Activated naive CD4-positive, alpha-beta T cell treated with anti-CD3 and anti-CD28 coated beads, Interleukin-2, amount 50 U/mL, for 16 hours (primary cell): ENCODE measurements around the gene IER5.
"Not testable (repeated sequence)": the region's sequence is repeated elsewhere in the genome, so short reads cannot be mapped to it uniquely, and the experiment has no call there.

ENCODE experiments used
- DNase-seq: peaks from one replicate; pipeline ENCODE4 v3.0.0-alpha.2; 2020

IER5 gene

DNA sequence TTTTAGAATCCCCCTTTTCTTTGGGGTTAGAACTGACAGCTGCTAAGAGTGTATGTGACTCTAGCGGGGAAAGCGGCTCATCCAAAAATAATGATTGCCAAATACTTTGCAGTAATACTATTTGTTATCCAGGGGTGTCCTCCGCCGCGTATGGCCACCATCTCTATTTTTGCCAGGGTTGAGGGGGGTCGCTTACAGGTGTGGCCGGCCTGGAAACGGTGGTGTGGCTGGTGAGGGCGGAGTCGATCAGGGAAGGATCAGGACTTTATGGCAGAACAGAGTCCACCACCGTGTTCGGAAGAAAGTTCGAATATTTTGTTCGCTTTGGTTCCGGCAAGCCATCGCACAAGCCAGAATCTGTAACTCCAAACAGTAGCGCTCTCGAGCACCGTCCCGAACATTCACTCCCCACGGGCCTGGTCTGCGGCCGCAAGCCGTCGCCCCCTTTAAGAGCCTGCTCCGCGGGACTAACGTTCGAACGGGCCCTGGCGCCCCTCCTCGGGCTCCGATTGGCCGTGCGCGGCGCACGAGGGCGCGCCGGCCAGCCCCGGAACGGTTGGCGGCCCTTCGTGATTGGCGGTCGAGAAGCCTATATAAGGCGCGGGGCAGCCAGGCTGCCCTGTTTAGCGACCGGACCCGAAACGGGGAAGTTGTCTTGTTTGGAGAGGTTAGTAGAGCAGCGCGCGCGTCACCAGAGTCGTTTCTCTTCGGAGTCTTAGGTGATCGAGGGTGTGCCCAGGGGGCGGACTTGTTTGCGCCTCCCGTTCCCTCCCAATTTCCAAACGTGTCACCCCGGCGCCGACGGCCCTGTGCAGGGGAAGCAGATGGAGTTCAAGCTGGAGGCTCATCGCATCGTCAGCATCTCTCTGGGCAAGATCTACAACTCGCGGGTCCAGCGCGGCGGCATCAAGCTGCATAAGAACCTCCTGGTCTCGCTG is at the start of gene IER5:
Gene IER5, plus strand, starts transcription at position 622 of the 938 bp plus-strand sequence. Its CDS starts 203 bp downstream, at position 825.
- DNase-seq: peak; percentile 93

DNA sequence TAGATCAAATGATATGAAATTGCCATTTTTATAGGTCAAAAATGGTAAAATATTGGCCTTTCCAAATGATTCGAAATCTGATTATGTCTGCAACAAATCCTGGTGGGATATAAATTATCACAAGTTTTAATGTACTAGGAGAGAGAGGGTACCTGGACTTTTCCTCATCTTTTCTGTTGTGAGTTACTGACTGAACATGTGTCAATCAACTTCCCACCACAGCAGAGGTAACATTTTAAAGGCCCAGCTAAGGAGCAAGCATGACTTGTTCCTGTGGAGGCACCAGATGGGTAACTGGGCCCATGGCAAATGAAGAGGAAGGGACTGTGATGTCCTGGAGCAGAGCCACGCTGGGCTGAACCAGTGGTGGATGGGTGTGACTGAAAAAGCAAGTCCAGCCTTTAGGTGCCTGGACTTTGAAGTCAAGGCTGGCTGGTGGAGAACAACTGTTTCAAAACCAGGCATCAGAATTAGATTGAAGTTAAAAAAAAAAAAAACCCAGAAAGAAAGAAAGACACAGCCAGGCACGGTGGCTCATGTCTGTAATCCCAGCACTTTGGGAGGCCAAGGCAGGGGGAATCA is 48.1 kb upstream of the IER5 start:
- DNase-seq: no peak

DNA sequence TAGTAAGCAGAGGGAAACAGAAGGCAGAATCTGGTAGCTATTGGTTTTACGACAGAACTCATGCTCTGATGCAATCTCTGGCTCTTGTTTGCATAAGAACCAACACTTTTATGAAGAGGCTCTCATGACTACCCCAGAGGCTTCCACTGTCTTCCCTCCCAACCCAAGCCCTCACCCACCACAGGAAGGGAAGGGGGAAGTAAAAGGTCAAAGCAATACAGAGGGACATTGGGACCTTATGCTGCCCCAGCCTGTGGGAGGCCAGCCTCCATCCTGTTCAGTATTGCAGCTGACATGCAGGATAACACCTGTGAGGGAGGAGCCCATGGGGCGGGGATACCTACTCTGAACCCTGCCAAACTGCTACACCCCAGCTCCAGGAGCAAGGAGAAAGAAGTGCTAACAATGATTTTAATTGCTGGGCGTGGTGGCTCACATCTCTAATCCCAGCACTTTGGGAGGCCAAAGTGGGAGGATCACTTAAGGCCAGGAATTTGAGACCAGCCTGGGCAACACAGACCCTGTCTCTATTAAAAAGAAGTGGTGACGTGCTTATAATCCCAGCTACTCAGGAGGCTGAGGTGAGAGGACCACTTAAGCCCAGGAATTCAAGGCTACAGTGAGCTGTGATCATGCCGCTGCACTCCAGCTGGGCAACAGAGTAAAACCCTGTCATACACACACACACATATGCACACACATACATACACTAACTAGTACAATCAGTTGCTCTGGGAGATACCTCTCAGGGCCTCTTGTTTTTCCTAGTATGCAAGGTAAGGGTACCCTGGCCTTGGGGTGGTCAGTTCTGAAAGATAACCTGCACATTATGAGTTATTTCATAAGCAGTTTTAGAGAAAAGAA is 45.2 kb upstream of the IER5 start:
- no peak for DNase-seq

DNA sequence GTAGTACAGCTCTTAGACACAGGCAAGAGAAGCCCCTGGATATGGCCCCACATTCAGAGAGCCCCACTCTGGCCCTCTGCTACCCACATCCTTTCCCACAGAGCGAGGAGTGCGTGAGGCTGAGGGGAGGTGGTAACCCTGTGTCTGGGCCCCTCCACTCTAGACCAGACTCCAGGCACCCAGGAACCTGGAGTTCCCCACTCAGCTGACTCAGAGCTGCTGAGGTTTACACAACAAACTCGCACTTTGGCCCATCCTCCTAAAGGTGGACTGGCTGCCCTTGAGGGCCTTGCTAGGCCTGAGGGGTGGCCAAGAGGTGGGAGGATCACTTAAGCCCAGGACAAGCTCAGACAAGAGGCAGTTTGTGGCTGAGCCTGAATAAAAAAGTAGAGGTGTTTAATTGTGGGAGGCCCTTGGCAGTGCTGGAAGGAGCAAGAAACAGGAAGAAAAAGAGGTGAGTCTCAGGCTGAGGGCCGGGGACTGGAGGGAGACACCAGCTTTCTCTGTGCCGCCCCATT is 44.0 kb upstream of the IER5 start:
- peak; percentile 40 for DNase-seq

DNA sequence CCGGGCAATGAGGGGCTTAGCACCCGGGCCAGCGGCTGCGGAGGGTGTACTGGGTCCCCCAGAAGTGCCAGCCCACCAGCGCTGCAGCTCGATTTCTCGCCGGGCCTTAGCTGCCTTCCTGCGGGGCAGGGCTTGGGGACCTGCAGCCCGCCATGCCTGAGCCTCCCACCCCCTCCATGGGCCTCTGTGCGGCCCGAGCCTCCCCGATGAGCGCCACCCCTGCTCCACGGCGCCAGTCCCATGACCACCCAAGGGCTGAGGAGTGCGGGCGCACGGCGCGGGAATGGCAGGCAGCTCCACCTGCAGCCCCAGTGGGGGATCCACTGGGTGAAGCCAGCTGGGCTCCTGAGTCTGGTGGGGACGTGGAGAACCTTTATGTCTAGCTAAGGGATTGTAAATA is 42.6 kb upstream of the IER5 start:
- not testable (repeated sequence) for DNase-seq

DNA sequence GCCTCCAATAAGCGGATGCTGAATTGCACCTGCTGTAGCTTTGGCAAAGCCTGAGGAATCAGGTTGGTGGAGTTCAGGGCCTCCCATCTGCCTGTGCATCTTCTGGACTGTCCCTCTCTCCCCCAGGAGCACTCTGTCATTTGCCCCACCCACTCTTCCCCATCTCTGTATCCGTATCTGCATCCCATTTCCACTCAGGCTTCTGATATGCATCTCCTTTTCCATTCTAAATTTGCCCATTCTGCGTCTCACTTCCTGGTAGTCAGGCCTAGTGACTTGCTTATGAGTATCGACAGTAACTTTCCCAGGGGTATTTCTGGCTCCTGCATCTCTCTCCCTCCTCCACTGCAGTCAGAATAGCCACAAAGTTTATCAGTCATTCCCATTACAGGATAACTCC is 39.1 kb upstream of the IER5 start:
- no peak for DNase-seq

DNA sequence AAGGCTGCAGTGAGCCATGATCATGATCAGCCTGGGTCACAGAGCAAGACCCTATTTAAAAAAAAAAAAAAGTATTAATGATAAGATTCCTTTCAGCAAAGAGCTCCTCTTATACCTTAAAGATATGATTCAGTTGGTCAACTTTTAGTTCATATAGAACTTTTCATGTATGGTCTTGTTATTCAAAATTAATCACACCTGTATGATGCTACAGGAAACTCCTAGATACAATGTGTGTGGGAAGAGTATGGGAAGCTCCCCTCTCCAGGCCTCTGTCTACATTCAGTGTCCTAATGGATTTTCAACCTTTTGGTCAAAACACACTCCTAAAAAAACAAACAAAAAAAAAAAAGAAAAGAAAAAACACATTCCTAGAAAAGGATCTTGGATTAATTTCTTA is 37.6 kb upstream of the IER5 start:
- no peak for DNase-seq

DNA sequence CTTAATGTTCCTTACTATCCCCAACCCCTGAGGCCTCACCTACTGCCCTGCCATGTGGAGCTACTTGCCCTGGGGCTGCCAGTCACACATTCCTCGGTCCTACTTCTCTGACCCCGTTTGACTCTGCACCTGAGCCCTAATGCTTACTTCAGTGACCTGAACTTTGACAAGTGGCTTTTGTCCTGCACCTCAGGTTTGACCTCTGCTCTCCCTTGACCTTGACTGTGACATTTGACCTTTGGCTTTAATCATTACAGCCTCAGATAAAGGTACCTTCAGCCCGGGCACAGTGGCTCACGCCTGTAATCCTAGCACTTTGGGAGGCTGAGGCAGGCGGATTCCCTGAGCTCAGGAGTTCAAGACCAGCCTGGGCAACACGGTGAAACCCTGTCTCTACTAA is 31.9 kb upstream of the IER5 start:
- no peak for DNase-seq

DNA sequence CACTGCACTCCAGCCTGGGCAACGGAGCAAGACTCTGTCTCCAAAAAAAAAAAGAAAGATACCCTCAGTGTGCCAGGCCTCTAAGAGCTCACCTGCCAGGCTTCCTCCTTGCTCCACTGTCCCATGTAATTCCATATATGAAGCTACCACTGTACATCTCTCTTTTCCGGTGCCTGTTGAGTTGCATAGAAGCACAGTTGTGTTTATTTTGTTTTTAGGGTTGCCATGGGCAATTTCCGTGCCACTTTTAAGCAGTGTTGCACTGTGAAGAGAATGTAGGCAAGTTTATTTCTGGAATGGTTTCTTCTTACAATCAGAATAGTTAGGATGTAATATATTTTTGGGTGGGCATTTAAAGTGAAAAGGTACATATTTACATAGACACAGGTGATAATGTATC is 31.4 kb upstream of the IER5 start:
- no peak for DNase-seq

DNA sequence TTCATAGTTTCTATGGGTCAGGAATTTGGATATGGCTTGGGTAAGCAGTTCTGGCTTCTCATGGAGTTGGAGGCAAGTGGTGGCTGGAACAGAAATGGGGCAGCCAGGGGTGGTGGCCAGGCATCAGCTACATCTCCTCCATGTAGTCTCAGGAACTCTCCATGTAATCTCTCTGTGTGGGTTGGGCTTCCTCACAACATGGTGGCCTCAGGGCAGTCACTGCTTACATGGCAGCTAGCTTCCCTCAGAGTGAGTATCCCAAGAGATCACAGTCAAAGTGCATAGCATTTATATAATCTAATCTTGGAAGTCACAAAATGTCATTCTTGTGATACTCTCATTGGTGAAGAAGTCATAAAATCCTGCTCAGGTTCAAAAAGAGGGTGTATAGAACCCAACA is 29.1 kb upstream of the IER5 start:
- no peak for DNase-seq

DNA sequence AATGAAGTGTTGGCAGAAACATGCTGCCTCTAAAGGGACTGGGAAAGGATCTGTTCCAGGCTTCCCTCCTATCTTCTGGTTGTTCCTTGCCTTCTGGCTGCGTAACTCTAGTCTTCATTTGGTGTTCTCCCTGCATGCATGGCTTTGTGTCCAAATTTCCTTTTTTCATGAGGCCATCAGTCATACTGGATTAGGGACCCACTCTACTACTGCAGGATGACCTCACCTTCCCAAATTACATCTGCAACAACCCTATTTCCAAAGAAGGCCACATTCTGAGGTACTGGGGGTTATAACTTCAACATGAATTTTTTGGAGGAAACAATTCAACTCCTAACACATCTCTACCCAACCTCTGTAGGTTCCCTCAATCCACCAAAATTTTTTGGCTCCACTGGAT is 28.4 kb upstream of the IER5 start:
- DNase-seq: no peak

DNA sequence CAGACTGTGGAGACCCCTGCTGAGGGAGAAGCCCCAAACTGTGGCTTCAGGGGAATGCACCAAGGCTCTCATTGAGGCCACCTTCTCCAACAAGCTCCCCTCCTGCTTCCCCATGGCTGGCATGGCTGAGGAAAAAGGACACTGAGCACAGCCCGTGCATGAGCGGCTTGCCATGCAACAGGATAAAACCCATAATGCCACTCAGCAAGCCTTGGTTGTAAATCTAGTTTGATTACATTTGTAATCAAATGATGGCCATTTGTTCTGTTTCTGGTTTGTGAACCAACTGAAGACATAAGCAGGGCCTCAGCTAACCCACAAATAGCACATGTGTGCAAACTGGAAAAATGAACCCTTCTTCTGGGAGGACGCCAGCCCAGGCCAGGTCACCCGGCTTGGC is 27.6 kb upstream of the IER5 start:
- not testable (repeated sequence) for DNase-seq

DNA sequence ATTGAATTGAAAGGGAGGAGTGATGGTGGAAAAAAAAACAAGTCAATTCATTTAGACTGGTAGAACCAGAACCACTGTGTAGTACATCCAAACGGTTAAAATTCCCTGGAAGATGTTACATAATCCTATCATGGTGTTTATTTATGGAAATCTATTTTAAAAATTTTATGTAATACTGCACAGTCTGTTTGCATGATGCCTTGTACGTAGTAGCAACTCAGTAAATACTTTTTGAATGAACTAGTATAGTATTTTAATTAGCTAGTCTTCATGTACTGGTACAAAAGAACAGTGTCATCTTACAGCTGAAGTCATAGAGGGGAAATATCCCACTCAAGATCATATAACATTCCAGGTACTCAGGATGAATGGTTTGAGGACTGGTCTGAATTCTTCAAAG is 27.0 kb upstream of the IER5 start:
- no peak for DNase-seq

DNA sequence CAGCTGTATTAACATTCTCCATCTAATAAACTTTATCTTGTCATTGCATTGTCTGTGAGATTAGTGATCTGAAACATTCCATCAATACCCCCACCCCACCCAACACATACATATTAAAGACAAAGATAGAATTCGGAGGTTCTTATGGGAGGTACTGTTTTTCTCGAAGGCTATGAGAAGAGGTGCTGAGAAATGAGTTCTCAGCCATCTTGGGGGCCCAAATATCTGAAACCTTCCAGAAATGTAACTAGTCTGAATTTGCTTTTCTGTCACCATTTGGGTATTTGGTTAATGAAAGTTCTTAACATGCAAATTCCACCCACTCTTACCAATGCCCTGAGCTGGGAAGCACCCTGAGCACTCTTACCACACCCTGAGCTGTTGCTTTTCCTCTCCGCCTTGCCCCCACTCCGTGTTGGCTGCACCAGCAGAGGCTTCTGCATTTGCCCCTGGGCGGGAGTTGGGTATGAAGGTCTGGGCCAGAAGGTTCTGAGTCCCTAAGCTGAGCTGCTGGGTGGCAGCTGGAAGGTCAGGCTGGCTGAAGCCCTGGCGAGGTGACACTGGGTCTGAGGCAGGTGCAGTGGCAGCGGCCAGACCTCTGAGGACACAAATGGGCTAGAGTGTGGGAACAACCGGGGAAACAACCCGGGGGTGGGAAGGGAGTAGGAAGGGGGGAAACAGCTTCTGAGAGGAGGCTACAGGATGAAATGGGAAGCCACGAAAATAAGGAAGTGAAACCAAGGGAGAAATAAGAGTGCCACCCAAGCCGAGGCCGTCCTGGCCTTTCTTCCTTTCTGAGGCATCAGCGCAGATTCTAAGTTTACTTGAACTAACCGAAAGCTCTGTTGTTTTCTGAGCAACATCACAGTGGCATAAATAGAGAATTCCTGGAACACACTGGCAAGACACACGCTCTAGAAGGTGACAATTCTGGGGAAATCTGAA is 26.3 kb upstream of the IER5 start:
- no peak for DNase-seq

DNA sequence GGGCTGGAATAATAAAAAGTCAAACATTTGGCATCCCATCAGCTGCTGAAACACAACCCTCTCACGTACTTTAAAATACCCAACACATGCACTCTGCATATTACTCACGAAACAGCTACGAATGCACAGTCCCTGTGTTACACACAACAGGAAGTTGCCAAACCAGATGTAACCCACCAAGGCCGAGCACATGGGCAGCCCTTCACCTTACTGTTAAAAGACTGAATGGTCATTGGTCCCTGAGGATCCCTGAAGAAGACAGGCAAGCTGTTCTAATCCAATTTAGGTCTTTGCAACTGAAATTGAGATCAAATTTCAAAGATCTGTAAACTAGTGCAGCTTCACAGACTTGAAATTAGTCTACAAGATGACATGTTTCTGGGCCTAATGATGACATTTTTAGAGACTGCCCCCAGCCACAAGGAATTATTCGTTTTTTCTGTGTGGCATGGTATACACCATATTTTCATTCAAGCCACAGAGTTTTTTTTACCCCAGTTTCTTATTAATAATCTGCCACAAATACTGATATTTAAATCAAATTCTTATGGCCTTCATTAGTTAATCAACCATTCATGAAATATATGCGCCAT is 25.6 kb upstream of the IER5 start:
- DNase-seq: no peak

DNA sequence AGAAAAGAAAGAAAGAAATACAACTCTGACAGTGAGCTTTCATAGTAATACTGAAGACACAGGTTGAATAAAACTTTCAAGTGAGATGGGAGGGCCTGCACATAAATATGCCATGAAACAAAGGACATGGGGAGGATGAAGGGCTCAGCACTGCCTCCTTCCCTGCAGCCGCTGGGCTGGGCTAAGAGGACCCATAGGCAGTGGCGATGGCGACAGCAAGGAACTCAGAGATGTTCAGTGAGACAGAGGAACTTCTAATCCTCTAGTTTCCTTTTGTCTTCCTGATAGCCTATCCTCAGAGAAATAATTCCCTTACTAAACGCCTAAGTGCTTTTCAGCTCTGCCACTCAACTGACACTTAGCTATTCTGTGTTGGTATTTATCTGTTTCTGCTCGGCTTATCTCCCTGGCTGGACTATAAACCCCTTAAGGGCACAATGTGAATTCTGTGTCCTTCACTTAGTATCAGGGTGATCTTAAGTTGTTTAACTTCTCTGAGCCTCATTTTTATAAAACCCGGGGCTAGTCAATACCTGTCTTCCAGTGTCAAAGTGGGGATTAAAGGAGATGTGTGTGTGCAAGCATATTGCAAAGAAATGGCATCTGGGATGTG is 24.4 kb upstream of the IER5 start:
- DNase-seq: no peak

DNA sequence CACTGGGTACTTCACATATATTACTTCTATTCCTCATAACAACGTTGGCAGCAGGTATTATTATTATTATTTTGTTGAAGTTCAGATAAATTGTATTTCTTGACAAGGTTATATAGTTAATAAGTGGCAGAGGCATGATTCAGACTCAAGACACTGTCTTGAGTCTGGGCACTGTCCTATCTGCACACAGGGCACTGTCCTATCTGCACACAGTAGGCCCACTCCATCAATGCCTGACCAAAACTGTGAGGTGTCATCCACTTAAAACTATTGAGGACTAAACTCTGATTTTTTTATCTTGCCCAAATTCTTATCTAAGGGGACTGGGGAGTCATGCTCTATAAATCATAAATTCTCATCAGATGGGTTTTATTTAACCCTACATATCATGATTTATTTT is 23.8 kb upstream of the IER5 start:
- no peak for DNase-seq

DNA sequence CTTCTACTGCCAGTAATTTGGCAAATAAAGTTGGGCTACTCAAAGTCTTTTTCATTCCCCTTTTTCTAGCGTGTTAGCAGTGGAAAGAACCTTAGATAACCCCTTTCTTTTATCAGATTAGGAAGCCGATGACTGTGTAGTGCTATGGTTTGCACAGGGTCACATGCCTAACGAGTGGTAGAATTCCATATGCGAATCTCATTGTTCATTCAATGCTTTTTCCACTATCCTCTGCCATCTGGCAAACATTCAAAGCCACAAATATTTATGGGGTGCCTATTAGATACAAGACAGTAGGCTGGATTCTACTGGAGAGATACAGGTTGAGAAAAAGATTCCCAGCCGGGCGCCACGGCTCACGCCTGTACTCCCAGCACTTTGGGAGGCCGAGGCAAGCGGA is 14.9 kb upstream of the IER5 start:
- no peak for DNase-seq

DNA sequence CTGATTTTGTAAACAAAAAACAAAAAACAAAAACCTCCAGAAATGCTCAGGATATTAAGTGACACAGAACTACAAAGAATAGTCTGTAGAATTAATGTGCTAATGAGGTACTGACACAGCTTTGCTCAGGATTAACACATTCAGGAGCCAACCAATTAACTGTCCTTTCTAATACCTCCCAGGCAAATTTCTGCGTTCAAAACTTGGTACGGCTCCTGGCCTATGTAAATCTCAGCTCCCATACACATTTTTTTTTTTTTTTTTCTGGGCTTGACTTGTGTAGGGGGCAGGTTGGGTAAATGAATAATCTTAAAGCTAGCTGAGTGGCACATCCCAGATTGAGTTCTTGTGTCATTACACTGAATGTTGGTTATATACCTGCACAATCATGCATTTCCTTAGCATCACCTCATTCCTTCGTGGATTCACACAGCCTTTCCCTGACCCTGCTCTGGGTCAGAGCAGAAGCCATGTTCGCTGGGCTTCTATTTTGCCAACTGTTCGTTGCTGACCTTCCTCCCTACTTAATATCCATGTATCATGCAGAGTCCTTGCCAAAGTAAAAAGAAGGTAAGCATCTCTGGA is 12.6 kb upstream of the IER5 start:
- DNase-seq: no peak

DNA sequence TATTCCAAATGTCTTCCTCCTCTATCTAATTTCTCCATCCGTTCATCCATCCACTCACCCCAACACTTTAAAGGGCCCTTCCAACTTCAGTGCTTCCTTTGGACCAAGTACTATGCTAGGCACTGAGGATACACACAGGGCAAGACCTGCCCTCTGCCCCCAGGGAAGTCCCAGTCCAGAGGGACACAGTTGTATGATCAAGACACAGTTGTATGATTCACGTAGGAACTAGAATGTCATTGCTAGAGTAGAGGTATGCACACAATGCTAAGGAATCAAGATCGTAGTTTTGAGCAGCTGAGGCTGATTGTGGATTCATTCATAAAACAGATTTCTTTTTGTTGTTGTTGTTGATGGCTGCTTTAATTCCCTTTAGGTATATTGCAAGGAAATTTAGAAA is 11.6 kb upstream of the IER5 start:
- DNase-seq: no peak
